VCaP (cell line): ENCODE results near the gene DLST.

ENCODE experiments used
- H3K27ac ChIP-seq: fragments of 450-650 bp; 2 replicates; pipeline ENCODE4 v1.5.1; 2017
- TF ChIP-seq, protein P1 (sequence below): fragments of 450-650 bp; conservative IDR thresholded peaks from 2 replicates; pipeline ENCODE4 v1.5.1; 2017; ENCODE audit warnings: mild to moderate bottlenecking, moderate library complexity

Gene DLST

DNA sequence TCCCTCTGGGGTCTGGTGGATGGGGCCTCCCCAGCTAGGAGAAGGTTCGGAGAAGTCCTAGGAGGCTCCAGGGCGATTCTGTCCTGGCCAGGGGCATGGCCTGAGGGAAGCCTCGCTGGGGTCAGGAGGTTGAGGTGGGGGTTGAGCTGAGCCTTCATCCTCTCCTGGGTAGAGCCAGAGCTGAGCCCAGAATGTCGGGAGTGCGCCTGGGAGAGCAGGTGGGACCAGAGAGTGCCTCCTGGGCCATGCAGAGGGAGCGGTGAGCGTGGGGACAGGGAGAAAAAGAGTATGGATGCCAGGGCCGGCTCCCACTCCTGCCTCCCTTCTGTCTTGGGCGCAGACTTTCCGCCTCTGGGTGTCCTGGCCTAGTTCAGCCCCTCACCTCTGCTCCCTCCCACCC lies 28.2 kb downstream of the DLST start:
- H3K27ac ChIP-seq: no peak overlapping the region
- TF ChIP-seq, protein P1, sequence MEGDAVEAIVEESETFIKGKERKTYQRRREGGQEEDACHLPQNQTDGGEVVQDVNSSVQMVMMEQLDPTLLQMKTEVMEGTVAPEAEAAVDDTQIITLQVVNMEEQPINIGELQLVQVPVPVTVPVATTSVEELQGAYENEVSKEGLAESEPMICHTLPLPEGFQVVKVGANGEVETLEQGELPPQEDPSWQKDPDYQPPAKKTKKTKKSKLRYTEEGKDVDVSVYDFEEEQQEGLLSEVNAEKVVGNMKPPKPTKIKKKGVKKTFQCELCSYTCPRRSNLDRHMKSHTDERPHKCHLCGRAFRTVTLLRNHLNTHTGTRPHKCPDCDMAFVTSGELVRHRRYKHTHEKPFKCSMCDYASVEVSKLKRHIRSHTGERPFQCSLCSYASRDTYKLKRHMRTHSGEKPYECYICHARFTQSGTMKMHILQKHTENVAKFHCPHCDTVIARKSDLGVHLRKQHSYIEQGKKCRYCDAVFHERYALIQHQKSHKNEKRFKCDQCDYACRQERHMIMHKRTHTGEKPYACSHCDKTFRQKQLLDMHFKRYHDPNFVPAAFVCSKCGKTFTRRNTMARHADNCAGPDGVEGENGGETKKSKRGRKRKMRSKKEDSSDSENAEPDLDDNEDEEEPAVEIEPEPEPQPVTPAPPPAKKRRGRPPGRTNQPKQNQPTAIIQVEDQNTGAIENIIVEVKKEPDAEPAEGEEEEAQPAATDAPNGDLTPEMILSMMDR: no peak

DNA sequence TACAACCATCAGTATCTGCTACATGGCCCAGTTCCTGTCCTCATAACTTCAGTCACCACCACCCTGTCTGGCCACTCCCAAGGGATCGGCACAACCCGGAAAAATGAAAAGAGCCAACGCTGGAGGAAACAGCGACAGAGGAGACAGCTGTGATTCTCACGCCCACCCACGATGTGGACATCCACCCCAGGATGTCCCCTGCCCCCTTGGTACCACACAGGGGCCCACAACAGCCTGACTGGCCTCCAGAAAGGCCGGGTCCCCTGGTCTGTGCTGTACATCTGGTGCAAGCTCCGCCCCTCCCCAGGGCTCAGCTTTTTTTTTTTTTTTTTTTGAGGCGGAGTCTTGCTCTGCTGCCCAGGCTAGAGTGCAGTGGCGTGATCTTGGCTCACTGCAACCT lies 28.8 kb downstream of the DLST start:
- no peak overlapping the region for H3K27ac ChIP-seq
- TF ChIP-seq, protein P1: no peak

DNA sequence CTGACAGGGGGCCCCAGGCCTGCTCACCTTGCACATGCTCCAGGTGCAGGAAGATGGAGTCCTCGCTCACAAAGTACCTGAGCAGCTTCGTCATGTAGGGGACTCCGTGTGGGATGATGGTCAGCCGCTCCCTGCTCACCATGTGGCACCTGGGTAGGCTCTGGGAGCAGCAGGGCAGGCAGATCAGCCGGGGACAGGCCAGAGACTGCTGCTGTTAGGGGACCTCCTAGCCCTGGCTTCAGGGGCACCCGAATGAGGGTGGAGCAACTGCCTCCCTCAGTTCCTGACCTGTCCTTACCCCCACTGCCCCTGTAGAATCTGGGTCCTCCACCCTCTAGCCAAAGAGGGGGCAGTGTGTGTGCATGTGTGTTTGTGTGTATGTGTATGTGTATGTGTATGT lies 29.5 kb downstream of the DLST start:
- TF ChIP-seq, protein P1: no peak
- no peak overlapping the region for H3K27ac ChIP-seq

DNA sequence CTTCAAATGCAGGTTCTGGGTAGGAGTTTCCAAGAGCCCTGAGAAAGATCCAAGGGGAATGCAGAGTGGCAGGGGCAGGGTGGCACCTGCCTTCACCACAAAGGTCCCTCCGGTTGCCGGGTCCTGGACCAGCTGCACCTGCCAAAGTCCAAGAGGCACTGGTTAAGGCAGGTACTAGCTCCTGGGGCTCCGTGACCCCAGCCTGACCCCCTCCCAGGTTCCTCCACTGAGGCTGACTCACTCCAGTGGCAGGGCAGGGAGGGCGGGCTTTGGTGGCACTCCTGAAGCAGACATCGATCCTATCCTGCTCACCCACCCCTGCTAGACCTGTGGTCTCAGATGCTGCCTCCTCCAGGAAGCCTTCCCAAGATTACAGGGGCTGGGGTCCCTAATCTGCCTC lies 30.0 kb downstream of the DLST start:
- TF ChIP-seq, protein P1: no peak
- no peak overlapping the region for H3K27ac ChIP-seq

DNA sequence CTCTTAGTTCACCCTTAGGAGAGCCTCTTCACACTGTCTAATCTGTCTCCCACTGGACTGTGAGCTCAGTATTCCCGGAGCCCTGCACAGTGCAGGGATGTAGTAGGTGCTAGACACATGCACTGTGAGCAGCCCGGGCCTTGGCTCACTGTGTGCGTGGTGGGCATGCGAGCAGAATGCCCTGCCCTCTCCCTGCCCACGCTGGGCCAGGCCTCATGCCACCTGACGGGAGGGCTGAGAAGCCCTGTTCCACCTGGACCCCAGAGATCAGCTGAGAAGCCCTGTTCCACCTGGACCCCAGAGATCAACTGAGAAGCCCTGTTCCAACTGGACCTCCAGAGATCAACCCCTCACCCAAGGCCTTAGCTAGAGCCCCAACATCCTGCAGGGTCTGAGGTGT lies 30.4 kb downstream of the DLST start:
- no peak overlapping the region for H3K27ac ChIP-seq
- TF ChIP-seq, protein P1: no peak

DNA sequence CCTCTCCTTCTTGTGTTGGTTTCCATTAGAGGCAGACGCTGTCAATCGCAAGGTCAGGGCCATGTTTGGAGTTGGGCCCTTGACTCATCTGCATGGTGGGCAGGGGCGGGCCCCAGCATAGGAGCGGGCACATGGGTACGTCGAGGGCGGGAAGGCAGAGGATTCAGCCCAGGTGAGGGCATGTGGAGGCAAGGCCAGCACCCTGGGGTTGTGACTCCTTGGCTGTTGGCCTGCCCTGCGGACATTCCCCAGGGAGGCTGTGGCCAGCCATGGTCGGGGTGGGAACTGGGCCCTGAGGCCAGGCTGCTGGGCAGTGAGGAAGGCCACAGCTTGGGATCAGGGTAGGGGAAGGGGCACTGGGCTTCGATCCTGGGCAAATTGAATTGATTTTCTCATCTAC lies 31.1 kb downstream of the DLST start:
- TF ChIP-seq, protein P1: no peak
- H3K27ac ChIP-seq: no peak overlapping the region

DNA sequence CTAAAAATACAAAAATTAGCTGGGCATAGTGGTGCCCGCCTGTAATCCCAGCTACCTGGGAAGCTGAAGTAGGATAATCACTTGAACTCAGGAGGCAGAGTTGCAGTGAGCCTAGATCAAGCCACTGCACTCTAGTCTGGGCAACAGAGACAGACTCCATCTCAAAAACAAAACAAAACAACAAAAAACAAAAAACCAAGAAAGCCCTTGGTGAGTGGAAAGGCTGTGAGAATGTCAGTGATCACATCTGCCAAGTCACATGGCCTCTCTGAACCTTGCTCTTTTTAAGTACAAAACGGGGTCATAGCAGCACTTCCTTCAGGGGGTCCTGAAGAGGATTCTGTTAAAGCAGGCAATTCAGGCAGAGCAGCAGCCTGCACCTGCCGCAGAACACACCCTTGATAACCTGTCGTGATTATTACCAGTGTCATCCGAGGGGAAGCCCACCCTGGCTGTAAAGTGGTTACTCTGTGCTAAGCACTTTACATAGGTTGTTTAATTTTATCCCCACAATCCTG lies 31.7 kb downstream of the DLST start:
- TF ChIP-seq, protein P1: no peak
- no peak overlapping the region for H3K27ac ChIP-seq
